Measurements from ENCODE around the gene ZNF618. TPM values are rescaled to one million over a fixed set of nuclear protein-coding genes. Genes with fewer than 3 reads are reported as not detected.

Gene ZNF618
- total RNA-seq, 1 experiment from 2014 or later, result 1.2 TPM

DNA sequence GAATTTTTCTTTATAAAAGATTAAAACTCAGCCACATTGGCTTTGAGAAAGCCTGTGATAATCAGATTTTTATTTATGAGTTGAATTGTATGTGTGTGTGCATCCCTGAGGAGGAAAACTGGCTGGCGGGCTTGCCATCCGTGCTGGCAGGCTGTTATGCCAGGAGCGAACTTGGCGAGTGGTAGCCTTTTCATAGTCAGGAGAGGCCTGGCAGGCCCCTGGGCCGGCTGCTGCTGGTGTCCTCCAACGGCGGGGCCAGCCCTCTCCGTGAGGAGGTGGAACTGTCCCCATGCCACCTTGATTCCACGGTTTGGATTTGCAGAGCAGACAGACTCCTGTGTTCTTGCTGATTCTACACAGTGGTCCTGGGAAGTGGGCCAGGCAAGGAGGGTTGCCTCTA, 43.3 kb downstream of the ZNF618 start:
- no peak overlapping the region for H3K27ac Mint-ChIP-seq (ENCODE audit: unreplicated experiment)
- no peaks in the 10 kb centered on the region for H3K27me3 ChIP-seq (replicated peaks; ENCODE audit: control insufficient read depth, insufficient read depth, low read length)
- TF ChIP-seq, protein P1, sequence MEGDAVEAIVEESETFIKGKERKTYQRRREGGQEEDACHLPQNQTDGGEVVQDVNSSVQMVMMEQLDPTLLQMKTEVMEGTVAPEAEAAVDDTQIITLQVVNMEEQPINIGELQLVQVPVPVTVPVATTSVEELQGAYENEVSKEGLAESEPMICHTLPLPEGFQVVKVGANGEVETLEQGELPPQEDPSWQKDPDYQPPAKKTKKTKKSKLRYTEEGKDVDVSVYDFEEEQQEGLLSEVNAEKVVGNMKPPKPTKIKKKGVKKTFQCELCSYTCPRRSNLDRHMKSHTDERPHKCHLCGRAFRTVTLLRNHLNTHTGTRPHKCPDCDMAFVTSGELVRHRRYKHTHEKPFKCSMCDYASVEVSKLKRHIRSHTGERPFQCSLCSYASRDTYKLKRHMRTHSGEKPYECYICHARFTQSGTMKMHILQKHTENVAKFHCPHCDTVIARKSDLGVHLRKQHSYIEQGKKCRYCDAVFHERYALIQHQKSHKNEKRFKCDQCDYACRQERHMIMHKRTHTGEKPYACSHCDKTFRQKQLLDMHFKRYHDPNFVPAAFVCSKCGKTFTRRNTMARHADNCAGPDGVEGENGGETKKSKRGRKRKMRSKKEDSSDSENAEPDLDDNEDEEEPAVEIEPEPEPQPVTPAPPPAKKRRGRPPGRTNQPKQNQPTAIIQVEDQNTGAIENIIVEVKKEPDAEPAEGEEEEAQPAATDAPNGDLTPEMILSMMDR (IDR thresholded peaks at IDR 0.05; ENCODE audit: insufficient read depth in 1 of 2, low read depth in 1 of 2, low read length in 1 of 2, severe bottlenecking in 1 of 2, unreplicated experiment in 1 of 2), result no peak
- H3K9me3 Mint-ChIP-seq (ENCODE audit: unreplicated experiment), result peaks cover 24% of the 10 kb centered on the region
- no peaks in the 10 kb centered on the region for H3K36me3 ChIP-seq (ENCODE audit: control insufficient read depth, insufficient read depth, low read length)
- no peak overlapping the region for H3K4me3 ChIP-seq (ENCODE audit: low read depth, low read length)
- H3K4me1 Mint-ChIP-seq (ENCODE audit: low read depth, unreplicated experiment), result no peaks in the 10 kb centered on the region
- intact Hi-C loops (cut with micrococcal nuclease; ENCODE audit: unreplicated experiment), result no loop called here
- ChIA-PET CTCF (no interaction called here), POLR2A (no interaction called here)
- H3K36me3 Mint-ChIP-seq (ENCODE audit: insufficient read depth, unreplicated experiment), result no peaks in the 10 kb centered on the region
- no peaks in the 10 kb centered on the region for H3K4me1 ChIP-seq
- H3K4me3 Mint-ChIP-seq (ENCODE audit: unreplicated experiment), result no peak overlapping the region
- no TSS peak for BruUV-seq (replicated peaks)
- DNase-seq, result no peak
- H3K27me3 Mint-ChIP-seq (ENCODE audit: insufficient read depth, unreplicated experiment), result peaks cover 1% of the 10 kb centered on the region
- H3K9me3 ChIP-seq, result peaks cover 8% of the 10 kb centered on the region

DNA sequence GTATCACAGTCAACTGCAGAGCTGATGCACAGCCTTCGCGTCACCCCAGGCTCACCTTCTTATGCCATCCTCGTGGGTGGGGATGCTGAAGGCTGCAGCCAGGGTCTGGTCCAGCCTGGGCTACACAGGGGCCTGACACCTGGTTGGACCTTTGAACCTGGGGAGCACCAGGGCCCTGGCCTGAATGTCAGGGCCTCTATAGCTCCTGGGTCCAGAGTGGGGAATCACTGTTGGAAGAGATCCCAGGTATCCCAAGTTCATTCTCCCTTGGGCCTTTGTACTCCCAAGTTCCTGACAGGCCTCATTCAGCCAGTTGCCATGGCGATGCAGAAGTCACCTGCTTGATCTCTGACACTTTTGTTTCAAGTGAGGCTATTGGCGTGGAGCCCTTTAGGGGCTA, 43.8 kb downstream of the ZNF618 start:
- POLR2A ChIA-PET, result no interaction called here
- DNase-seq, result no peak
- TF ChIP-seq, protein P1 (IDR thresholded peaks at IDR 0.05; ENCODE audit: insufficient read depth in 1 of 2, low read depth in 1 of 2, low read length in 1 of 2, severe bottlenecking in 1 of 2, unreplicated experiment in 1 of 2), result no peak
- no TSS peak for BruUV-seq (replicated peaks)
- H3K9me3 Mint-ChIP-seq (ENCODE audit: unreplicated experiment), result peaks cover 29% of the 10 kb centered on the region
- no peak overlapping the region for H3K27ac Mint-ChIP-seq (ENCODE audit: unreplicated experiment)
- Histone ChIP-seq H3K36me3 (ENCODE audit: control insufficient read depth, insufficient read depth, low read length) (no peaks in the 10 kb centered on the region), H3K4me3 (ENCODE audit: low read depth, low read length) (no peak overlapping the region), H3K27me3 (replicated peaks; ENCODE audit: control insufficient read depth, insufficient read depth, low read length) (no peaks in the 10 kb centered on the region), H3K9me3 (peaks cover 8% of the 10 kb centered on the region), H3K4me1 (no peaks in the 10 kb centered on the region)
- no peaks in the 10 kb centered on the region for H3K4me1 Mint-ChIP-seq (ENCODE audit: low read depth, unreplicated experiment)
- H3K36me3 Mint-ChIP-seq (ENCODE audit: insufficient read depth, unreplicated experiment), result no peaks in the 10 kb centered on the region
- no peak overlapping the region for H3K4me3 Mint-ChIP-seq (ENCODE audit: unreplicated experiment)
- intact Hi-C loops (cut with micrococcal nuclease; ENCODE audit: unreplicated experiment), result no loop called here
- CTCF ChIA-PET, result no interaction called here
- H3K27me3 Mint-ChIP-seq (ENCODE audit: insufficient read depth, unreplicated experiment), result peaks cover 6% of the 10 kb centered on the region

DNA sequence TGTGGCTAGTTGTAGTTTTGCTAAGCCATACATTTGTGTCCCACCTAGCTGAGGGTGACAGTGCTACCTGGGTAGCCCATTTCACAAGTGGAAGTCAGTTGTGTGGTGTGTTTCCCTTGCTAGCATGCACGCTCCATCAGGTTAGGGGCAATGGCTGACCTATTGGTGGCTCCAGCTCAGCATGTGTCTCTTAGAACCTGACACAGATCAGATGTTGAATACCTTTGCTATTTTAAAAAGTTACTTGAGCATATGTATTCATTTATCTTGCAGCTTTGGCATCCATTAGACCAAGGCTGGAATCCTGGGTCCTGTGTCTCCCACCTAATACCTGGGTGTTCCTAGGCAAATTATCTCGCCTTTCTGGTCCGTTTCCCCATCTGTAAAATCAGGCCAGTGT, 44.8 kb downstream of the ZNF618 start:
- POLR2A ChIA-PET, result no interaction called here
- Histone ChIP-seq H3K4me1 (no peaks in the 10 kb centered on the region), H3K36me3 (ENCODE audit: control insufficient read depth, insufficient read depth, low read length) (no peaks in the 10 kb centered on the region), H3K27me3 (replicated peaks; ENCODE audit: control insufficient read depth, insufficient read depth, low read length) (no peaks in the 10 kb centered on the region), H3K4me3 (ENCODE audit: low read depth, low read length) (no peak overlapping the region), H3K9me3 (peaks cover 8% of the 10 kb centered on the region)
- no TSS peak for BruUV-seq (replicated peaks)
- no peak overlapping the region for H3K4me3 Mint-ChIP-seq (ENCODE audit: unreplicated experiment)
- no peaks in the 10 kb centered on the region for H3K36me3 Mint-ChIP-seq (ENCODE audit: insufficient read depth, unreplicated experiment)
- no peak for DNase-seq
- peaks cover 11% of the 10 kb centered on the region for H3K27me3 Mint-ChIP-seq (ENCODE audit: insufficient read depth, unreplicated experiment)
- H3K4me1 Mint-ChIP-seq (ENCODE audit: low read depth, unreplicated experiment), result no peaks in the 10 kb centered on the region
- intact Hi-C loops (cut with micrococcal nuclease; ENCODE audit: unreplicated experiment), result no loop called here
- H3K9me3 Mint-ChIP-seq (ENCODE audit: unreplicated experiment), result peaks cover 39% of the 10 kb centered on the region
- H3K27ac Mint-ChIP-seq (ENCODE audit: unreplicated experiment), result no peak overlapping the region
- CTCF ChIA-PET, result no interaction called here
- TF ChIP-seq, protein P1 (IDR thresholded peaks at IDR 0.05; ENCODE audit: insufficient read depth in 1 of 2, low read depth in 1 of 2, low read length in 1 of 2, severe bottlenecking in 1 of 2, unreplicated experiment in 1 of 2), result no peak
